Measurements from ENCODE around the gene KIF3B. TPM values are rescaled to one million over a fixed set of nuclear protein-coding genes. Genes with fewer than 3 reads are reported as not detected.

Gene KIF3B
- total and polyA plus RNA-seq, 10 of the 15 experiments (the other 5 are each of a cell fraction or from before 2014, with no cell fraction given) = 7.4 to 37.3 (median 25.9) TPM

DNA sequence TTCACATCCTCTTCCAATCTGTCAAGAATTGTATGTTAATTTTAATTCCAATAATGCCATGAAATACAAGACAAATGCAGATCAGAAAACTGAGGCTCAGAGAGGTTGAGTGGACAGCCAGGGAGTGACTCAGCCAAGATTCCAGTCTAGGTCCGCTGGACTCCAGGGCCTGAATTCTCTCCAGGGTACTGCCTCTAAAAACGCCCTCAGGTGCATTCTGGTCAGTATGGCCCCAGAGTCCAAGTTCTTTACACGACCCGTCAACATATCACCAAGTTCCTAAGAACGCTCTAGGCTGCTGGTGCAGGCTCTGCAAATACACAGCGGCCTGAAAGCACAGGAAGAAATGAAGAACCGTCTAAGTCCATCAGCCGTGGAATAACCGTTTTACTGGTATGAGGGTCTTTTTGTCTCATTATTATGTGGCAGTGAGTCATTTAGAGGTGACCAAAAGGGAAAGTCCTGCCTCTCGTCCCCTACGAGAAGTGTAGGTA lies 80.0 kb downstream of the KIF3B start (continued):
- TF ChIP-seq, protein P1, sequence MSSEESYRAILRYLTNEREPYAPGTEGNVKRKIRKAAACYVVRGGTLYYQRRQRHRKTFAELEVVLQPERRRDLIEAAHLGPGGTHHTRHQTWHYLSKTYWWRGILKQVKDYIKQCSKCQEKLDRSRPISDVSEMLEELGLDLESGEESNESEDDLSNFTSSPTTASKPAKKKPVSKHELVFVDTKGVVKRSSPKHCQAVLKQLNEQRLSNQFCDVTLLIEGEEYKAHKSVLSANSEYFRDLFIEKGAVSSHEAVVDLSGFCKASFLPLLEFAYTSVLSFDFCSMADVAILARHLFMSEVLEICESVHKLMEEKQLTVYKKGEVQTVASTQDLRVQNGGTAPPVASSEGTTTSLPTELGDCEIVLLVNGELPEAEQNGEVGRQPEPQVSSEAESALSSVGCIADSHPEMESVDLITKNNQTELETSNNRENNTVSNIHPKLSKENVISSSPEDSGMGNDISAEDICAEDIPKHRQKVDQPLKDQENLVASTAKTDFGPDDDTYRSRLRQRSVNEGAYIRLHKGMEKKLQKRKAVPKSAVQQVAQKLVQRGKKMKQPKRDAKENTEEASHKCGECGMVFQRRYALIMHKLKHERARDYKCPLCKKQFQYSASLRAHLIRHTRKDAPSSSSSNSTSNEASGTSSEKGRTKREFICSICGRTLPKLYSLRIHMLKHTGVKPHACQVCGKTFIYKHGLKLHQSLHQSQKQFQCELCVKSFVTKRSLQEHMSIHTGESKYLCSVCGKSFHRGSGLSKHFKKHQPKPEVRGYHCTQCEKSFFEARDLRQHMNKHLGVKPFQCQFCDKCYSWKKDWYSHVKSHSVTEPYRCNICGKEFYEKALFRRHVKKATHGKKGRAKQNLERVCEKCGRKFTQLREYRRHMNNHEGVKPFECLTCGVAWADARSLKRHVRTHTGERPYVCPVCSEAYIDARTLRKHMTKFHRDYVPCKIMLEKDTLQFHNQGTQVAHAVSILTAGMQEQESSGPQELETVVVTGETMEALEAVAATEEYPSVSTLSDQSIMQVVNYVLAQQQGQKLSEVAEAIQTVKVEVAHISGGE (CRISPR knock-in tag; IDR thresholded peaks at IDR 0.05) = no peak
- peak; percentile 86 for TF ChIP-seq CREM (IDR thresholded peaks at IDR 0.05; ENCODE audit: low read depth)
- no peak for TF ChIP-seq SMAD1 (IDR thresholded peaks at IDR 0.05; ENCODE audit: low read depth, partially characterized antibody)
- TF ChIP-seq BRCA1 (IDR thresholded peaks at IDR 0.05; ENCODE audit: low read depth, low read length) = no peak
- no peak for TF ChIP-seq YBX1 (IDR thresholded peaks at IDR 0.05)
- TF ChIP-seq IRF4 (IDR thresholded peaks at IDR 0.05; ENCODE audit: low read depth, low read length) = peak; percentile 97
- no peak for TF ChIP-seq RAD51 (IDR thresholded peaks at IDR 0.05)
- TF ChIP-seq TCF7 (IDR thresholded peaks at IDR 0.05; ENCODE audit: borderline replicate concordance) = peak; percentile 63; the same call in 1 of the 2 replicates
- TF ChIP-seq DPF2 (IDR thresholded peaks at IDR 0.05) = peak; percentile 96
- TF ChIP-seq, protein P2, sequence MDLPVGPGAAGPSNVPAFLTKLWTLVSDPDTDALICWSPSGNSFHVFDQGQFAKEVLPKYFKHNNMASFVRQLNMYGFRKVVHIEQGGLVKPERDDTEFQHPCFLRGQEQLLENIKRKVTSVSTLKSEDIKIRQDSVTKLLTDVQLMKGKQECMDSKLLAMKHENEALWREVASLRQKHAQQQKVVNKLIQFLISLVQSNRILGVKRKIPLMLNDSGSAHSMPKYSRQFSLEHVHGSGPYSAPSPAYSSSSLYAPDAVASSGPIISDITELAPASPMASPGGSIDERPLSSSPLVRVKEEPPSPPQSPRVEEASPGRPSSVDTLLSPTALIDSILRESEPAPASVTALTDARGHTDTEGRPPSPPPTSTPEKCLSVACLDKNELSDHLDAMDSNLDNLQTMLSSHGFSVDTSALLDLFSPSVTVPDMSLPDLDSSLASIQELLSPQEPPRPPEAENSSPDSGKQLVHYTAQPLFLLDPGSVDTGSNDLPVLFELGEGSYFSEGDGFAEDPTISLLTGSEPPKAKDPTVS (IDR thresholded peaks at IDR 0.05; ENCODE audit: low read depth, low read length) = no peak
- TF ChIP-seq NR2F1 (conservative IDR thresholded peaks at IDR 0.05) = no peak
- TF ChIP-seq SRF (IDR thresholded peaks at IDR 0.05; ENCODE audit: low read depth in 2 of 2, low read length in 2 of 2) = peak in 1 of 2 experiments; percentile 85; a peak in 2 of 4 replicates
- peak in 1 of 2 experiments; percentile 48; a peak in 1 of 4 replicates for TF ChIP-seq BHLHE40 (IDR thresholded peaks at IDR 0.05; ENCODE audit: borderline replicate concordance in 1 of 2, low read depth in 2 of 2, low read length in 1 of 2)
- TF ChIP-seq, protein P3, sequence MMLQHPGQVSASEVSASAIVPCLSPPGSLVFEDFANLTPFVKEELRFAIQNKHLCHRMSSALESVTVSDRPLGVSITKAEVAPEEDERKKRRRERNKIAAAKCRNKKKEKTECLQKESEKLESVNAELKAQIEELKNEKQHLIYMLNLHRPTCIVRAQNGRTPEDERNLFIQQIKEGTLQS (IDR thresholded peaks at IDR 0.05; ENCODE audit: borderline replicate concordance, extremely low read depth, low read depth, low read length) = no peak
- TF ChIP-seq BMI1 (IDR thresholded peaks at IDR 0.05; ENCODE audit: borderline replicate concordance) = 0 out of 2 replicates have a peak, but pooled peaks have one; percentile 52
- TF ChIP-seq ESRRA (IDR thresholded peaks at IDR 0.05; ENCODE audit: low read length) = no peak
- no peak for TF ChIP-seq MYC (IDR thresholded peaks at IDR 0.05; ENCODE audit: insufficient read depth, insufficient read length, insufficient replicate concordance, low read length, severe bottlenecking)
- TF ChIP-seq MTA2 (IDR thresholded peaks at IDR 0.05; ENCODE audit: low read depth) = no peak
- TF ChIP-seq PAX8 (IDR thresholded peaks at IDR 0.05) = no peak
- TF ChIP-seq WRNIP1 (IDR thresholded peaks at IDR 0.05; ENCODE audit: borderline replicate concordance, low read depth, low read length) = no peak
- TF ChIP-seq JUND (IDR thresholded peaks at IDR 0.05; ENCODE audit: low read depth, low read length) = peak; percentile 85
- peak; percentile 89 for TF ChIP-seq PAX5 (IDR thresholded peaks at IDR 0.05; ENCODE audit: borderline replicate concordance, low read depth, low read length)
- TF ChIP-seq, protein P4, sequence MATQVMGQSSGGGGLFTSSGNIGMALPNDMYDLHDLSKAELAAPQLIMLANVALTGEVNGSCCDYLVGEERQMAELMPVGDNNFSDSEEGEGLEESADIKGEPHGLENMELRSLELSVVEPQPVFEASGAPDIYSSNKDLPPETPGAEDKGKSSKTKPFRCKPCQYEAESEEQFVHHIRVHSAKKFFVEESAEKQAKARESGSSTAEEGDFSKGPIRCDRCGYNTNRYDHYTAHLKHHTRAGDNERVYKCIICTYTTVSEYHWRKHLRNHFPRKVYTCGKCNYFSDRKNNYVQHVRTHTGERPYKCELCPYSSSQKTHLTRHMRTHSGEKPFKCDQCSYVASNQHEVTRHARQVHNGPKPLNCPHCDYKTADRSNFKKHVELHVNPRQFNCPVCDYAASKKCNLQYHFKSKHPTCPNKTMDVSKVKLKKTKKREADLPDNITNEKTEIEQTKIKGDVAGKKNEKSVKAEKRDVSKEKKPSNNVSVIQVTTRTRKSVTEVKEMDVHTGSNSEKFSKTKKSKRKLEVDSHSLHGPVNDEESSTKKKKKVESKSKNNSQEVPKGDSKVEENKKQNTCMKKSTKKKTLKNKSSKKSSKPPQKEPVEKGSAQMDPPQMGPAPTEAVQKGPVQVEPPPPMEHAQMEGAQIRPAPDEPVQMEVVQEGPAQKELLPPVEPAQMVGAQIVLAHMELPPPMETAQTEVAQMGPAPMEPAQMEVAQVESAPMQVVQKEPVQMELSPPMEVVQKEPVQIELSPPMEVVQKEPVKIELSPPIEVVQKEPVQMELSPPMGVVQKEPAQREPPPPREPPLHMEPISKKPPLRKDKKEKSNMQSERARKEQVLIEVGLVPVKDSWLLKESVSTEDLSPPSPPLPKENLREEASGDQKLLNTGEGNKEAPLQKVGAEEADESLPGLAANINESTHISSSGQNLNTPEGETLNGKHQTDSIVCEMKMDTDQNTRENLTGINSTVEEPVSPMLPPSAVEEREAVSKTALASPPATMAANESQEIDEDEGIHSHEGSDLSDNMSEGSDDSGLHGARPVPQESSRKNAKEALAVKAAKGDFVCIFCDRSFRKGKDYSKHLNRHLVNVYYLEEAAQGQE (IDR thresholded peaks at IDR 0.05; ENCODE audit: low read depth, low read length) = no peak
- TF ChIP-seq GABPA (IDR thresholded peaks at IDR 0.05; ENCODE audit: low read depth) = no peak
